ENCODE data around the gene POU2F3. TPM values are rescaled to one million over a fixed set of nuclear protein-coding genes. Genes with fewer than 3 reads are reported as not detected.

The POU2F3 gene
- total RNA-seq, 8 experiments from 2014 or later, result 0.38 to 40.1 (median 3.4) TPM; not detected in 2

DNA sequence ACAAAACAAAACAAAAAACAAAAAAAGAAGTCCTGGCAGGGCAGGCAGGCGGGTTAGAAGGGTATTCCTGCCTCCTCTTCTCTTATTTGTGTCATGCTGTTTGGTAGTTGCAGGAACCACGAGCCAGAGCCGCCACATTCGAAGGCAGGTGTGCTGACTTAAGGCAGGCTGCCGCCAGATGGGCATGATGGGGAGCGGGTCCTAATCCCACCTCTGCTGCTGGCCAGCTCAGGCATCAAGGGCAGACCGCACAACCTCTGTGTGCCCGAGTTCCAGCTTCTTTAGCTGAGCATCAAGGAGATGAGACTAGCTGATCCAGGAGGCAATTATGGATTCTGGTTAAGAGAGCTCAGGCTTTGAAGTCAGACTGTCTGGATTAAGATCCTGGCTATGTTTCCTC lies 17.0 kb upstream of the POU2F3 start:
- no peak overlapping the region for H3K27ac ChIP-seq
- in situ Hi-C loops (cut with MboI; ENCODE audit: low pct_unique_long_range_greater_than_20kb in 2 of 9, low sequenced_read_pairs in 9 of 9, unreplicated experiment in 9 of 9), result loop anchor here in 6 of 9 experiments (10.0 kb wide), 1 partner anchor 48 kb away; no protein-coding TSS in a partner anchor
- no peak for ATAC-seq (replicated peaks in 6 of 8)
- peaks cover 21 to 32% of the 10 kb centered on the region in 2 donors for H3K4me1 ChIP-seq (replicated peaks in 1 of 2)
- H3K4me3 ChIP-seq, result no peak overlapping the region
- WGBS, 10 experiments, result 71 to 100% (median 93%) methylated on average over 1 to 6 of the region's 8 CpGs; no CpG with 5 or more reads in 1 of the 10 experiments

DNA sequence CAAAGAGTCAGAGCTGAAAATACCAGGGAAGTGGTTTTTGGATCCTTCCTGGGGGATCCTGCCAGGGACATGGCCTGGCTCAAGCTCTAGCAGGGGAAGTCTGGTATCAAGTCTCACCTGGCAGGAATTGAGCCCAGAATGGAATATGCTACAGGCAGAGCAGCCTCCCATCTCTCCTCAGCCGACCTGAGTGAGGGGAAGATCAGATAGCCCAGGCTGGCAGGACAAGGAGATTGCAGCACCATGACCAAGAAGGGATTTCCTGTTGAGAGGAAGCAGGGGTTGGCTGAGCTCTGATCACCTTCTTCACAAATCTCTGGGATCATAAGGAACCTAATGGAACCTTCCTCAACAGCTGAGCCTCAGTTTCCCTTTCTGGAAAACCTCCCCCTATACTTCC lies 16.1 kb upstream of the POU2F3 start:
- Histone ChIP-seq H3K27ac (no peak overlapping the region), H3K4me3 (no peak overlapping the region), H3K4me1 (replicated peaks in 1 of 2) (peaks cover 12 to 24% of the 10 kb centered on the region in 2 donors)
- no peak for ATAC-seq (replicated peaks in 6 of 8)
- 40 to 67% methylated on average over 1 of the region's 1 CpG; no CpG with 5 or more reads in 8 of the 10 experiments for WGBS, 10 experiments
- in situ Hi-C loops (cut with MboI; ENCODE audit: low pct_unique_long_range_greater_than_20kb in 2 of 9, low sequenced_read_pairs in 9 of 9, unreplicated experiment in 9 of 9), result loop anchor here in 6 of 9 experiments (10.0 kb wide), 1 partner anchor 49 kb away; no protein-coding TSS in a partner anchor

DNA sequence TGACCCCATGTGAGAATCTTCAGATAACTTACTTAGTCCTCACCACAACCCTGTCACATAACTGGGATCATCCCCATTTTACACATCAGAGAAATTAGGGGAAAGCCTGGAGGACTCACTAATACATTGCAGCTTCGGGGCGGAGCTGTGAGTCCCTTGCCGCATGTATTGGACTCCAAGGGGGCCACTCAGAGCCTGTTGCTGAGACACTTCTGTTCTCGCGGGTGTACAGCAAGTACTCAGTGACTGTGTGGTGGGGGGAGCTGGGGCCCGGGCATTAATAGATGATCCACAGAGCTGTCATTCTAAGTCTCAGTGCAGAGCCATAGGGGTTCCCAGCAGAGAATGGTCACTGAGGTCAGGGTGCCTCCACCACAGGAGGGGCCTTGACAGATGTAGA lies 15.6 kb upstream of the POU2F3 start:
- Histone ChIP-seq H3K27ac (no peak overlapping the region), H3K4me3 (no peak overlapping the region), H3K4me1 (replicated peaks in 1 of 2) (peaks cover 11 to 19% of the 10 kb centered on the region in 2 donors)
- WGBS, 10 experiments, result 40 to 91% methylated on average over 1 to 4 of the region's 6 CpGs; no CpG with 5 or more reads in 8 of the 10 experiments
- in situ Hi-C loops (cut with MboI; ENCODE audit: low pct_unique_long_range_greater_than_20kb in 2 of 9, low sequenced_read_pairs in 9 of 9, unreplicated experiment in 9 of 9), result loop anchor here in 6 of 9 experiments (10.0 kb wide), 1 partner anchor 50 kb away; no protein-coding TSS in a partner anchor
- ATAC-seq (replicated peaks in 6 of 8), result peak in 1 of 8 experiments; percentile 11

DNA sequence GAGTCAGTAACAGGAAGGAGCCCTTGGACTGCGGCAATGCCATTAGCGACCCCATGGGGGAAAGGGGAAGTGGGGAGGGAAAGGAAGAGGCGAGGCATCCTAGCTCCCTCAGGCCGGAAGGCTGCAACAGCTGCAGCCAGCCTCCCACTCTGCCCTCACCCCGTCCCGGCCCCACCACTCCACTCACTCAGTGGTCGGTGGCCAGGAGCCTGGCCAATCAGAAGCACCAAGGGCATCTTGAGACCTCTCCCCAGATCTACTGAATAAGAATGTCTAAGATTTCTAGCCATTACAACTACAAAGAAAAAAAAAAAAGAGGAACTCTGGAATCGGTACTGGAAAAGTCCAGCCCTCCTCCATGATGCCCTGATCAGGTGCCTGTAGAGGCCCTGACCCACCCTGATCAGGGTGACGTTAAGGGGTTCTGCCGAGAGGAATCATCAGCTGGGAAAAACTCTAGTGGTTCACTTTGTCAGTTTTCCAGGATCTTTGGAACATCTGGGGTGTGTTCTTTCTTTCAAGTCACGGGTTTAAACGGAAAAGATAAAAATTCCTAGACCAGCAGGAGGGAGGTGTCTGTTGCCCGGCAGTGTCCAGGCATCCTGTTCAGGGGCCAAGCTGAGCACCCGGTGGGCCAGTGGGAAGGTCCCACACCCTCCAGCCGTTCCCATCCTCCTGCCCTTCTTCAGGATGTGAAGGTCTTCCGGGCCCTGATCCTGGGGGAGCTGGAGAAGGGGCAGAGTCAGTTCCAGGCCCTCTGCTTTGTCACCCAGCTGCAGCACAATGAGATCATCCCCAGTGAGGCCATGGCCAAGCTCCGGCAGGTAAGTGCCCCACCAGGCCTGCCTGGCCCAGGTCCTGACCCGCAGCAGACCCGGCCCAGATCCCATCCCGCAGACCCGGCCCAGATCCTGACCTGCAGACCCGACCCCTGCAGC lies 14.7 kb upstream of the POU2F3 start:
- in situ Hi-C loops (cut with MboI; ENCODE audit: low pct_unique_long_range_greater_than_20kb in 2 of 9, low sequenced_read_pairs in 9 of 9, unreplicated experiment in 9 of 9), result loop anchor here in 6 of 9 experiments (10.0 kb wide), 1 partner anchor 50 kb away; no protein-coding TSS in a partner anchor
- peak in 7 of 8 experiments; percentile 49 to 70 (median 66) for ATAC-seq (replicated peaks in 6 of 8)
- H3K4me1 ChIP-seq (replicated peaks in 1 of 2), result peaks cover 10 to 15% of the 10 kb centered on the region in 2 donors
- H3K27ac ChIP-seq, result no peak overlapping the region
- H3K4me3 ChIP-seq, result no peak overlapping the region
- 17 to 63% (median 44%) methylated on average over 2 to 8 of the region's 22 CpGs; no CpG with 5 or more reads in 4 of the 10 experiments for WGBS, 10 experiments

DNA sequence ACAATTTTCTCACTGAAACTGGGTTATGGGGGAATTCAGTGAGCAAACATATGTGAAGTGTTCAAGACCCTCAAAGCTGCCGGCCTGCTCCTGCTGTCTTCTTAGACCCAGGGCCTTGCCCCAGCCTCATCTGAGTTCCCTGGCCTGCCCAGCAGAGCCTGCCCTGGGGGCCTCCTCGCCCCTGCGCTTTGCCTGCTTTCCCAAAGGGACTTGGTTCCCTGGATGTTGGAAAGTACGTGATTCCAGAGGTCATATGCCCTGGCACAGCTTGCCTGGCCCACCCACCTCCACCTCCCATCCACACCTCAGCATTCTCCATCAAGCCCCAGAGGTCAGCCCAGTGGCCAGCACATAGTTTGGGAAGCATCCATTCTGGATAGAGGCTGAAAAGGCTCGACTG lies 13.7 kb upstream of the POU2F3 start:
- peaks cover 10 to 15% of the 10 kb centered on the region in 2 donors for H3K4me1 ChIP-seq (replicated peaks in 1 of 2)
- no peak overlapping the region for H3K4me3 ChIP-seq
- in situ Hi-C loops (cut with MboI; ENCODE audit: low pct_unique_long_range_greater_than_20kb in 2 of 9, low sequenced_read_pairs in 9 of 9, unreplicated experiment in 9 of 9), result loop anchor here in 6 of 9 experiments (10.0 kb wide), 1 partner anchor 51 kb away; no protein-coding TSS in a partner anchor
- 80 to 100% (median 100%) methylated on average over 1 to 2 of the region's 5 CpGs; no CpG with 5 or more reads in 3 of the 10 experiments for WGBS, 10 experiments
- H3K27ac ChIP-seq, result no peak overlapping the region
- no peak for ATAC-seq (replicated peaks in 6 of 8)

DNA sequence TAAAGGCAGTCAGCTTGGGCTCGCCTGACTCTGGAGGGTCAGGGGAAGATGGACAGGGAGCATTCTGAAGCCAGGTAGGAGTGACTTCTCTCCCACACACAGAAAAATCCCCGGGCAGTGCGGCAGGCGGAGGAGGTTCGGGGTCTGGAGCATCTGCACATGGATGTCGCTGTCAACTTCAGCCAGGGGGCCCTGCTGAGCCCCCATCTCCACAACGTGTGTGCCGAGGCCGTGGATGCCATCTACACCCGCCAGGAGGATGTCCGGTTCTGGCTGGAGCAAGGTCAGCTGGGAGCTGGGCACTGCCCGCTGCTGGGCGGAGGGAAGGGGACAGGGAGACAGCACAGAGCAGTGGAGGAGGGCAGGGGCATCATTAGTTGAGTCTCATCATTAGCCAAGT lies 13.2 kb upstream of the POU2F3 start:
- no peak for ATAC-seq (replicated peaks in 6 of 8)
- no peak overlapping the region for H3K27ac ChIP-seq
- WGBS, 10 experiments, result 20 to 100% (median 83%) methylated on average over 1 to 7 of the region's 13 CpGs; no CpG with 5 or more reads in 4 of the 10 experiments
- H3K4me3 ChIP-seq, result no peak overlapping the region
- in situ Hi-C loops (cut with MboI; ENCODE audit: low pct_unique_long_range_greater_than_20kb in 2 of 9, low sequenced_read_pairs in 9 of 9, unreplicated experiment in 9 of 9), result loop anchor here in 6 of 9 experiments (10.0 kb wide), 1 partner anchor 52 kb away; no protein-coding TSS in a partner anchor
- peaks cover 10 to 15% of the 10 kb centered on the region in 2 donors for H3K4me1 ChIP-seq (replicated peaks in 1 of 2)

DNA sequence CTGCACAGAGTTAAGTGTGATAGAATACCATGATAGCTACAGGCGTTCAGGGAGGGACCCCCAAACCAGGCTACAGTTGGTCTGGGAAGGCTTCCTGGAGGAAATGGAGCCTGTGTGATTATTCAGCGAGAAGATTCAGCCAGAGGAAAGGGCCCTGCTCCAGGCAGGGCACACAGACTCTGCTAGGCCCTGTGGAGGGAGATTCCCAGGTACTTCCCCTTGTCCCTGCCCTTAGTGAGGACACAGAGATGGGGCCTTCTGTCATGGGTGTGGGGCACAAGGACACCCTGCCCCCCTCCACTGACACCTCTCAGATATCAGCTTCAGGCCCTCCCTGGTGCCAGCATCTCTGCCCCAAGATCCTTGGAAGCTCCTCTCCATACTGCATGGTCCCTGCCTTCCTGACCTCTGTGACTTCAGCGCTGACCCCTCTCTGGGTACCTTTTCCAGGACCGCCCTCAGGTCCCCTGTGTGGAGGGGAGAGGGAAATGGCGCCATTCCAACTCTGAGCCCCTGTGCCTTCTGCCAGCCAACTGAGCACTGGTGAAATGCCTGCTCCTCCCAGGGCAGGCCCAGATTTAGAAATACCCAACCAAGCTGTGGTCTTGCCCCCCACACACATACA lies 12.6 kb upstream of the POU2F3 start:
- Histone ChIP-seq H3K27ac (no peak overlapping the region), H3K4me3 (no peak overlapping the region), H3K4me1 (replicated peaks in 1 of 2) (peaks cover 10 to 15% of the 10 kb centered on the region in 2 donors)
- in situ Hi-C loops (cut with MboI; ENCODE audit: low pct_unique_long_range_greater_than_20kb in 2 of 9, low sequenced_read_pairs in 9 of 9, unreplicated experiment in 9 of 9), result loop anchor here in 6 of 9 experiments (10.0 kb wide), 1 partner anchor 53 kb away; no protein-coding TSS in a partner anchor
- ATAC-seq (replicated peaks in 6 of 8), result no peak
- WGBS, 10 experiments, result 80 to 100% (median 100%) methylated on average over 1 of the region's 5 CpGs; no CpG with 5 or more reads in 5 of the 10 experiments

DNA sequence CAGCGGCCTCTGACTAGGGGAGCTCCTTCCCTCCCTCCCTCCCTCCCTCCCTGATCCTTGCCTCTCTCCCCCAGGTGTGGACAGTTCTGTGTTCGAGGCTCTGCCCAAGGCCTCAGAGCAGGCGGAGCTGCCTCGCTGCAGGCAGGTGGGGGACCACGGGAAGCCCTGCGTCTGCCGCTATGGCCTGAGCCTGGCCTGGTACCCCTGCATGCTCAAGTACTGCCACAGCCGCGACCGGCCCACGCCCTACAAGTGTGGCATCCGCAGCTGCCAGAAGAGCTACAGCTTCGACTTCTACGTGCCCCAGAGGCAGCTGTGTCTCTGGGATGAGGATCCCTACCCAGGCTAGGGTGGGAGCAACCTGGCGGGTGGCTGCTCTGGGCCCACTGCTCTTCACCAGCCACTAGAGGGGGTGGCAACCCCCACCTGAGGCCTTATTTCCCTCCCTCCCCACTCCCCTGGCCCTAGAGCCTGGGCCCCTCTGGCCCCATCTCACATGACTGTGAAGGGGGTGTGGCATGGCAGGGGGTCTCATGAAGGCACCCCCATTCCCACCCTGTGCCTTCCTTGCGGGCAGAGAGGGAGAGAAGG lies 11.1 kb upstream of the POU2F3 start:
- Histone ChIP-seq H3K27ac (no peak overlapping the region), H3K4me1 (replicated peaks in 1 of 2) (peaks cover 10 to 15% of the 10 kb centered on the region in 2 donors), H3K4me3 (no peak overlapping the region)
- WGBS, 10 experiments, result 0 to 100% methylated on average over 1 of the region's 16 CpGs; no CpG with 5 or more reads in 8 of the 10 experiments
- in situ Hi-C loops (cut with MboI; ENCODE audit: low pct_unique_long_range_greater_than_20kb in 2 of 9, low sequenced_read_pairs in 9 of 9, unreplicated experiment in 9 of 9), result loop anchor here in 6 of 9 experiments (10.0 kb wide), 1 partner anchor 54 kb away; no protein-coding TSS in a partner anchor
- peak in 1 of 8 experiments; percentile 53 for ATAC-seq (replicated peaks in 6 of 8)

DNA sequence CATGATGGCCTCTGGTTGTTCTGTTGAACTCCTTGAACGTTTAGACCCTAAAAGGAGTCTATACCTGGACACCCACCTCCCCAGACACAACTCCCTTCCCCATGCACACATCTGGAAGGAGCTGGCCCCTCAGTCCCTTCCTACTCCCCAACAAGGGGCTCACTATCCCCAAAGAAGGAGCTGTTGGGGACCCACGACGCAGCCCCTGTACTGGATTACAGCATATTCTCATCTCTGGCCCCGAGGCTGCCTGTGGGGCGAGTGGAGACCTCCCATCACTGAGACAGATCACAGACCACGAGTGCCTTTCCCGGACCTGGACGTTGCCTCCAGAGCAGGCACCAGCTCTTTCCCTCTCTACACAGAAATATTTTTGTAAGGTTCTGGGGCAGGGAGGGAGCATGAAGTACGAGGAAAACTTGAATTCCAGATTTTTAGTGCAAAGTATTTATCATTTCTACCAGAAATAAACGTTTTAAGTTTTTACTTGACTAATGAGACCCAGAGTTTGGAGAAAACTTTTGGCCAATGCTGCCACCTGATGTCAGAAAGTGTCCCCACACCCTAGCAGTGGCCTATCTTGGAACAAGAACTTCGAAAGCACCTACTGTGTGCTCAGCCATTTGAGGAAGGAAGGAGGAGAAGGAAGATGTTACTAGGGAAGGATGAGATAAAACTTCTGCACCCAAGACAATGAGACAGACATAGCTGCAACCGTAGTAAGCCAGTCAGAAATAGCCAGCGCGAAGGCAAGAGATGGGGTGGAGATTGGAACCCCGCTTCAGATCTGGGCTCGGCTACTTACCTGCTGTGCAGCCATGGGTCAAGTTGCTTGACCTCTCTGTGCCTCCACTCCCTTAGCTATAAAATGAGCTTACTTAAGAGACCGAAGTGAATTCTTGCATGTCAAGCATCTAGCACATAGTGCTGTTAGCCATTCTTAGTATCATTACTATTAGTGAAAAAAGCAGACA lies 10.2 kb upstream of the POU2F3 start:
- ATAC-seq (replicated peaks in 6 of 8), result peak in 3 of 8 experiments; percentile 26 to 36 (median 33)
- H3K27ac ChIP-seq, result no peak overlapping the region
- H3K4me1 ChIP-seq (replicated peaks in 1 of 2), result peaks cover 9 to 10% of the 10 kb centered on the region in 2 donors
- WGBS, 10 experiments, result 20 to 80% (median 50%) methylated on average over 1 to 10 of the region's 17 CpGs
- in situ Hi-C loops (cut with MboI; ENCODE audit: low pct_unique_long_range_greater_than_20kb in 2 of 9, low sequenced_read_pairs in 9 of 9, unreplicated experiment in 9 of 9), result loop anchor here in 6 of 9 experiments (10.0 kb wide), 2 partner anchors 55 to 75 kb away; no protein-coding TSS in a partner anchor
- no peak overlapping the region for H3K4me3 ChIP-seq

DNA sequence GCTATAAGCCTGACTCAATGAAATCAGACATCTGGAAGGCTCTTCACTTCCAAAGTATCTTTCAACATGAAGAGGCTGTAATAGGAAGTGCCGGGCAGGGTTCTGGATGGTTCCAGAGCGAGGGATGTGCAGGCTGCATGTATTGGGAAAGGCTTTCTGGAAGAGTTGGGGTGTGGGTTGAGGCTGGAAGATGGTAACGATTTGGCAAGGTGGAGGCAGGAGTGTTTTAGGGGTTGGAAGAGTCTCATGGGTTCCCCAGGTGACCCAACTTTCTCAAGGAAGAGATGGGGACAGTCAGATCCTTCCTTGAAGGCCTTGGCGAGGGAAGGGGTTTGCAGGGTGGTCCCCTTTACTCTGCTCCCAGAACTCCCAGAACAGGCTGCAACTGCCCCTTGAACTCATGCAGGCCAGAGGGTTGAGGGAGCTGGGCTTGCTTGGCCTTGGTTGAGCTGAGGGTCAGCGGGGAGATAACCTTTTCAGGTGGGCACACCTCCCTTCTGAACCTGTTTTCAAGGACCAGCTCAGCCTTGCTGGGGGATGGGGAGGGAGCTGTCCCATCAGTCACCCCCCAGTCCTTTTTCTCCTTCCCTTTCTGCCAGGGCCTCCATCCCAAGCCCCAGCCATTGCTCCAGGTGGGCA lies 9.4 kb upstream of the POU2F3 start:
- WGBS, 10 experiments, result 72 to 100% (median 93%) methylated on average over 1 to 4 of the region's 5 CpGs; no CpG with 5 or more reads in 4 of the 10 experiments
- in situ Hi-C loops (cut with MboI; ENCODE audit: low pct_unique_long_range_greater_than_20kb in 2 of 9, low sequenced_read_pairs in 9 of 9, unreplicated experiment in 9 of 9), result loop anchor here in 1 of 9 experiments (10.0 kb wide), 1 partner anchor 74 kb away; no protein-coding TSS in a partner anchor
- no peak for ATAC-seq (replicated peaks in 6 of 8)
- Histone ChIP-seq H3K27ac (no peak overlapping the region), H3K4me3 (no peak overlapping the region), H3K4me1 (replicated peaks in 1 of 2) (peaks cover under 1 to 2% of the 10 kb centered on the region in 2 donors)

DNA sequence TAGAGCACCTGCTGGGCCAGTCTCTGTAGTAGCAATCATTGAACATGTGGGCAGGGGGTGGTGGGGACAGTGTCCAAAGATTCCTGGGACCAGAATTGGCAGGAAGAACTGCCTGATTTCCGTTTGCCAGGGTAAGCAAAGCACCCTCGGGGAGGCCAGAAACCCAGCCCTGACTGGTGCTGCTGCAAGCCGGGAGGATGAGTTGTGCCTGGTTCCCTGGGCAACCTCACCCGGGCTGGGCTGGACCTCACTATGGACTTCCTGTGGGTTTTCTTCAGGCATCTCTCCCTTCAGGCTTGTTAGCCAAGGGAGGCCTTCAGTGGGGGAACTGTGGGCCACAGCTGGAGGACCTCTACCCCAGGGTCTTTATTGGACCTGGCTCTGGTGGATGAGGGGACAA lies 8.0 kb upstream of the POU2F3 start:
- in situ Hi-C loops (cut with MboI; ENCODE audit: low pct_unique_long_range_greater_than_20kb in 2 of 9, low sequenced_read_pairs in 9 of 9, unreplicated experiment in 9 of 9), result loop anchor here in 1 of 9 experiments (10.0 kb wide), 1 partner anchor 73 kb away; no protein-coding TSS in a partner anchor
- Histone ChIP-seq H3K4me1 (replicated peaks in 1 of 2) (no peaks in the 10 kb centered on the region), H3K27ac (no peak overlapping the region), H3K4me3 (no peak overlapping the region)
- no peak for ATAC-seq (replicated peaks in 6 of 8)
- 50 to 84% (median 60%) methylated on average over 1 to 4 of the region's 4 CpGs; no CpG with 5 or more reads in 6 of the 10 experiments for WGBS, 10 experiments

Data from motor neuron (in vitro differentiated cells).